LNCaP clone FGC (cell line): Measurements from ENCODE around the gene DCTN5.

Source experiments
- DNase-seq: peaks from one replicate; pipeline ENCODE4 v3.0.0-alpha.2; 2011; ENCODE audit warnings: low read depth
- H3K4me3 ChIP-seq: 2 replicates; pipeline ENCODE4 v1.5.1; 2011; ENCODE audit warnings: mild to moderate bottlenecking, low read depth, low read length, control low read depth
- CTCF ChIP-seq: IDR thresholded peaks from 2 replicates; pipeline ENCODE4 v1.5.1; 2012; ENCODE audit warnings: mild to moderate bottlenecking; ENCODE audit not compliant: control insufficient read depth, insufficient read depth; ENCODE audit errors: extremely low read depth

The DCTN5 gene

GRCh38 chr16:23687034-23687808, 46.0 kb downstream of the DCTN5 start:
- TF ChIP-seq CTCF, result no peak
- DNase-seq, result no peak
- H3K4me3 ChIP-seq, result no peak overlapping the region

- TF ChIP-seq CTCF, result no peak
- no peak overlapping the region for H3K4me3 ChIP-seq
- no peak for DNase-seq
Observed at GRCh38 chr16:23689442-23690187, 48.3 kb downstream of the DCTN5 start.

GRCh38 chr16:23690771-23691482, 49.7 kb downstream of the DCTN5 start:
- DNase-seq, result no peak
- H3K4me3 ChIP-seq, result no peak overlapping the region
- no peak for TF ChIP-seq CTCF

GRCh38 chr16:23691483-23692189, 50.4 kb downstream of the DCTN5 start:
- no peak for DNase-seq

GRCh38 chr16:23692190-23692837, 51.0 kb downstream of the DCTN5 start:
- TF ChIP-seq CTCF, result no peak
- DNase-seq, result no peak
- H3K4me3 ChIP-seq, result no peak overlapping the region

More at GRCh38 chr16:23691483-23692189, 50.4 kb downstream of the DCTN5 start:
- H3K4me3 ChIP-seq, result no peak overlapping the region
- TF ChIP-seq CTCF, result no peak

GRCh38 chr16:23694265-23694643, 53.0 kb downstream of the DCTN5 start:
- no peak overlapping the region for H3K4me3 ChIP-seq

More at GRCh38 chr16:23694265-23694643, 53.0 kb downstream of the DCTN5 start:
- no peak for DNase-seq
- no peak for TF ChIP-seq CTCF
